Calu3 (cell line): ENCODE data around the gene KIF3C. TPM values are rescaled to one million over a fixed set of nuclear protein-coding genes. Genes with fewer than 3 reads are reported as not detected.

ENCODE experiments used
- BruUV-seq: library from RNA; stranded (reverse); fragments of 400-500 nt; replicated peaks from 2 replicates; lab custom pipeline; 2021; lab: Mats Ljungman, UMichigan
- CTCF ChIA-PET: fragments of 300-600 bp; sonication (Branson Sonifier 250); formaldehyde crosslinking; loops from one replicate; lab custom pipeline; 2022; ENCODE audit warnings: antibody characterized with exemption; lab: Charles Lee
- DNase-seq: peaks from one replicate; pipeline ENCODE4 v3.0.0; 2022
- H3K27ac Mint-ChIP-seq: one replicate; pipeline ENCODE4 v1.8.0; 2022; ENCODE audit warnings: mixed read lengths; ENCODE audit not compliant: unreplicated experiment
- H3K27me3 Mint-ChIP-seq: one replicate; pipeline ENCODE4 v1.8.0; 2022; ENCODE audit warnings: mixed read lengths; ENCODE audit not compliant: unreplicated experiment
- H3K36me3 Mint-ChIP-seq: one replicate; pipeline ENCODE4 v1.8.0; 2022; ENCODE audit warnings: mild to moderate bottlenecking, moderate library complexity, mixed read lengths; ENCODE audit not compliant: insufficient read depth, unreplicated experiment
- H3K4me1 Mint-ChIP-seq: one replicate; pipeline ENCODE4 v1.8.0; 2022; ENCODE audit warnings: mild to moderate bottlenecking, low read depth, mixed read lengths; ENCODE audit not compliant: unreplicated experiment
- H3K4me3 Mint-ChIP-seq: one replicate; pipeline ENCODE4 v1.8.0; 2022; ENCODE audit warnings: mild to moderate bottlenecking, low read depth, moderate library complexity, mixed read lengths; ENCODE audit not compliant: unreplicated experiment
- H3K9me3 Mint-ChIP-seq: one replicate; pipeline ENCODE4 v1.8.0; 2022; ENCODE audit warnings: low read depth, mixed read lengths; ENCODE audit not compliant: unreplicated experiment
- CTCF ChIP-seq: fragments of 200-600 bp; IDR thresholded peaks from one replicate; pipeline ENCODE4 v1.8.0; 2022; ENCODE audit warnings: antibody characterized with exemption; ENCODE audit not compliant: unreplicated experiment
- intact Hi-C: fragments of 100-400 bp; cut with micrococcal nuclease; formaldehyde crosslinking; loops from one replicate; pipeline ENCODE4 v1.10.0; 2022; ENCODE audit not compliant: unreplicated experiment
- total RNA-seq: library from RNA; stranded (reverse); gene quantifications from 2 replicates; pipeline ENCODE4 v1.2.3, GENCODE V29; 2022

The KIF3C gene
- total RNA-seq, 1 experiment from 2014 or later: 4.2 TPM

DNA sequence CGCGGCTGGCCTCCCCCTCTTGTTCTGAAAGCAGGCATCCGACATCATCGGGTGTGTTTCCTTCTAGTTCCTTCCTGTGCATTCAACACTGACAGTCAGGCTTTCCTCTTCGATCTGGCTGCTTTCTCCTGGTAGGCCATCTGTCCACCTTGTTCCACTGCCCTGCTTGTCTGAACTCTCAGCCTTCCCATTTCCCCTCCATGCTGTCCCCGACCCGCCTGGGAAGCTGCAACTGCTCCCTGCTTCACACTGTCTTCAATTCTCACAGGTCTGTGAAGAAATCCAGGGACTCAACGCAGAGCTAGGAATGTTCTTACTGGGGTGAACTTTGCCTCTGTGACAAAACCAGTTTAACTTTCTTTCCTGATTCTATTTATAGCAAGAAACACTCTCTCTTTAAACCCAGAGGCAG is 43.0 kb downstream of the KIF3C start:
- H3K4me3 Mint-ChIP-seq: peak overlapping the region; percentile 19
- H3K9me3 Mint-ChIP-seq: no peaks in the 10 kb centered on the region
- H3K27me3 Mint-ChIP-seq: no peaks in the 10 kb centered on the region
- no peaks in the 10 kb centered on the region for H3K36me3 Mint-ChIP-seq
- intact Hi-C loops: loop anchor here (5.0 kb wide), 1 partner anchor 87 kb away; no protein-coding TSS in a partner anchor
- no TSS peak for BruUV-seq
- CTCF ChIA-PET: interaction anchor here (1.0 to 1.3 kb wide), 2 partner anchors 12 to 87 kb away, joined by 3 read pairs; no protein-coding TSS in a partner anchor
- TF ChIP-seq CTCF: no peak
- H3K27ac Mint-ChIP-seq: peak overlapping the region; percentile 70
- peak; percentile 23 for DNase-seq
- peaks cover 13% of the 10 kb centered on the region for H3K4me1 Mint-ChIP-seq

- peak overlapping the region; percentile 37 for H3K27ac Mint-ChIP-seq
- H3K36me3 Mint-ChIP-seq: no peaks in the 10 kb centered on the region
- no peaks in the 10 kb centered on the region for H3K27me3 Mint-ChIP-seq
- intact Hi-C loops: loop anchor here (5.0 kb wide), 1 partner anchor 86 kb away; no protein-coding TSS in a partner anchor
- CTCF ChIA-PET: interaction anchor here (1.3 kb wide), 1 partner anchor 13 kb away, joined by 3 read pairs; no protein-coding TSS in a partner anchor
- no peak for DNase-seq
- peaks cover 13% of the 10 kb centered on the region for H3K4me1 Mint-ChIP-seq
- H3K9me3 Mint-ChIP-seq: no peaks in the 10 kb centered on the region
- TF ChIP-seq CTCF: no peak
- no TSS peak for BruUV-seq
- H3K4me3 Mint-ChIP-seq: no peak overlapping the region
These were observed 44.0 kb downstream of the KIF3C start for GRCh38 chr2:25938345-25938744.

GRCh38 chr2:25936889-25937545 is 45.3 kb downstream of the KIF3C start:
- DNase-seq: no peak
- no peak for TF ChIP-seq CTCF
- H3K36me3 Mint-ChIP-seq: no peaks in the 10 kb centered on the region
- H3K27ac Mint-ChIP-seq: no peak overlapping the region
- no TSS peak for BruUV-seq
- H3K4me3 Mint-ChIP-seq: no peak overlapping the region
- no peaks in the 10 kb centered on the region for H3K27me3 Mint-ChIP-seq
- CTCF ChIA-PET: no interaction called here
- H3K4me1 Mint-ChIP-seq: peaks cover 13% of the 10 kb centered on the region
- intact Hi-C loops: loop anchor here (5.0 kb wide), 1 partner anchor 85 kb away; no protein-coding TSS in a partner anchor
- H3K9me3 Mint-ChIP-seq: no peaks in the 10 kb centered on the region

DNA sequence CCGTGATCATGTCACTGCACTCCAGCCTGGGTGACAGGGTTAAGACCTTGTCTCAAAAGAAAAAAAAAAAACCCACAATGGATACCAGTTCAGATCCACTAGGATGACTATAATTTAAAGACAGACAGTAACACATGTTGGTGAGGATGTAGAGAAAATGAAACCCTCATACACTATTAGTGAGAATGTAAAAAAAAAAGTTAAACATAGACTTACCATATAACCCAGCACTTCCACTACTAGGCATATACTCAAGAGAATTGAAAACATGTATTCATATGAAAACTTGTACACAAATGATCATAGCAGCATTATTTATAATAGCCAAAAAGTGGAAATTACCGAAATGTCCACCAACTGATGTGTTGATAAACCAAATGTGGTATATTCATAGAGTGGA is 48.7 kb downstream of the KIF3C start:
- CTCF ChIA-PET: no interaction called here
- no peak for DNase-seq
- H3K9me3 Mint-ChIP-seq: no peaks in the 10 kb centered on the region
- H3K27me3 Mint-ChIP-seq: no peaks in the 10 kb centered on the region
- TF ChIP-seq CTCF: no peak
- H3K36me3 Mint-ChIP-seq: no peaks in the 10 kb centered on the region
- no peak overlapping the region for H3K27ac Mint-ChIP-seq
- no TSS peak for BruUV-seq
- no peak overlapping the region for H3K4me3 Mint-ChIP-seq
- intact Hi-C loops: no loop called here
- peaks cover 2% of the 10 kb centered on the region for H3K4me1 Mint-ChIP-seq
